H1 (cell line): ENCODE results near the gene TRDN. TPM values are rescaled to one million over a fixed set of nuclear protein-coding genes. Genes with fewer than 3 reads are reported as not detected.

Experiments
- CTCF ChIA-PET: fragments of 300-600 bp; sonication (Branson Sonifier 250); formaldehyde crosslinking; loops from one replicate; lab custom pipeline; 2021; ENCODE audit not compliant: partially characterized antibody; lab: Charles Lee
- POLR2A ChIA-PET: fragments of 300-600 bp; sonication (Branson Sonifier 250); formaldehyde crosslinking; loops from one replicate; lab custom pipeline; 2021; ENCODE audit warnings: inconsistent platforms; ENCODE audit not compliant: partially characterized antibody; lab: Charles Lee
- DNase-seq, 2 experiments: peaks; one replicate each; pipeline versions ENCODE4 v3.0.0 to v3.0.0-alpha.2; 2010 to 2022; ENCODE audit warnings: low spot score in 2 of 2, low read depth in 1 of 2, mixed read lengths in 1 of 2
- FAIRE-seq: peaks from 2 replicates; lab custom pipeline; 2011; peaks lifted over from hg19 to GRCh38; lab: Jason Lieb, UNC
- H2AFZ ChIP-seq: 2 replicates; pipeline ENCODE4 v1.8.1; 2012; ENCODE audit warnings: low read length, inconsistent platforms
- H2AK5ac ChIP-seq: 2 replicates; pipeline ENCODE4 v1.6.1; 2013; ENCODE audit warnings: low read depth, low read length
- H2BK120ac ChIP-seq: replicated peaks from 2 replicates; pipeline ENCODE3; 2013; ENCODE audit warnings: low read depth, low read length, inconsistent platforms
- H2BK12ac ChIP-seq: 2 replicates; pipeline ENCODE4 v1.6.1; 2013; ENCODE audit warnings: low read depth, low read length
- H2BK15ac ChIP-seq: 2 replicates; pipeline ENCODE4 v1.6.1; 2013; ENCODE audit warnings: low read length
- H2BK20ac ChIP-seq: 2 replicates; pipeline ENCODE4 v1.6.1; 2013; ENCODE audit warnings: low read length
- H2BK5ac ChIP-seq: 2 replicates; pipeline ENCODE4 v1.6.1; 2013; ENCODE audit warnings: low read depth, low read length
- H3K14ac ChIP-seq: 2 replicates; pipeline ENCODE4 v1.6.1; 2013; ENCODE audit warnings: inconsistent platforms; ENCODE audit not compliant: insufficient read length
- H3K18ac ChIP-seq: 2 replicates; pipeline ENCODE4 v1.6.1; 2013; ENCODE audit warnings: low read length; ENCODE audit errors: extremely low read depth
- H3K23ac ChIP-seq: 2 replicates; pipeline ENCODE4 v1.6.1; 2013; ENCODE audit warnings: inconsistent platforms; ENCODE audit not compliant: insufficient read length
- H3K23me2 ChIP-seq: 2 replicates; pipeline ENCODE4 v1.6.1; 2013; ENCODE audit warnings: low read depth, low read length
- H3K27ac ChIP-seq: 2 replicates; pipeline ENCODE4 v1.6.1; 2011; ENCODE audit warnings: low read depth, low read length, inconsistent platforms
- H3K27me3 ChIP-seq, 4 experiments: replicated peaks in 1 of 4; 1 replicate in 1 of 4; 2 replicates in 3 of 4; pipeline versions ENCODE4 v1.6.1 to v1.8.1; 2011 to 2013; ENCODE audit warnings: low read length in 3 of 4, mild to moderate bottlenecking in 3 of 4, inconsistent platforms in 2 of 4, mixed read lengths in 2 of 4, moderate library complexity in 1 of 4; ENCODE audit not compliant: control insufficient read depth in 3 of 4, insufficient read depth in 3 of 4; ENCODE audit errors: extremely low read depth in 1 of 4
- H3K36me3 ChIP-seq, 4 experiments: 2 replicates each; pipeline versions ENCODE4 v1.6.1 to v1.8.1; 2011 to 2013; ENCODE audit warnings: mild to moderate bottlenecking in 4 of 4, low read length in 3 of 4, moderate library complexity in 2 of 4, control low read depth in 1 of 4, inconsistent platforms in 1 of 4; ENCODE audit not compliant: insufficient read depth in 4 of 4, control insufficient read depth in 2 of 4
- H3K4ac ChIP-seq: replicated peaks from 2 replicates; pipeline ENCODE3; 2013; ENCODE audit warnings: low read length, low read depth, mixed read lengths, inconsistent platforms; ENCODE audit not compliant: insufficient read length
- H3K4me1 ChIP-seq, 4 experiments: replicated peaks in 1 of 4; 1 replicate in 1 of 4; 2 replicates in 3 of 4; pipeline versions ENCODE4 v1.6.1 to v1.8.1; 2011 to 2013; ENCODE audit warnings: low read length in 3 of 4, inconsistent platforms in 2 of 4, mixed read lengths in 1 of 4; ENCODE audit not compliant: insufficient read depth in 4 of 4, control insufficient read depth in 3 of 4
- H3K4me2 ChIP-seq, 2 experiments: 2 replicates each; pipeline versions ENCODE4 v1.6.1 to v1.8.1; 2011 to 2013; ENCODE audit warnings: low read depth in 2 of 2, low read length in 2 of 2, control low read depth in 1 of 2, inconsistent platforms in 1 of 2, mild to moderate bottlenecking in 1 of 2; ENCODE audit not compliant: insufficient read depth in 1 of 2
- H3K4me3 ChIP-seq, 4 experiments: fragments of 200-600, 300-600 bp in 1 of 4; sonication (generic), shearing (Covaris generic), sonication (Bioruptor Twin) in 1 of 4; 2 replicates each; pipeline versions ENCODE4 v1.5.1 to v1.8.1; 2011 to 2016; ENCODE audit warnings: low read length in 4 of 4, low read depth in 3 of 4, control low read depth in 2 of 4, inconsistent platforms in 2 of 4, mild to moderate bottlenecking in 2 of 4, mixed read lengths in 1 of 4, moderate library complexity in 1 of 4; ENCODE audit not compliant: insufficient read depth in 2 of 4; ENCODE audit errors: extremely low read depth in 1 of 4
- H3K56ac ChIP-seq: replicated peaks from 2 replicates; pipeline ENCODE3; 2013; ENCODE audit warnings: low read depth, mild to moderate bottlenecking, mixed read lengths, low read length, inconsistent platforms; ENCODE audit not compliant: insufficient read length
- H3K79me1 ChIP-seq: 2 replicates; pipeline ENCODE4 v1.6.1; 2013; ENCODE audit warnings: low read depth, low read length, control low read depth
- H3K79me2 ChIP-seq, 2 experiments: 2 replicates each; pipeline versions ENCODE4 v1.6.1 to v1.8.1; 2012 to 2013; ENCODE audit warnings: low read length in 2 of 2, mild to moderate bottlenecking in 2 of 2, inconsistent platforms in 1 of 2; ENCODE audit not compliant: insufficient read depth in 2 of 2, control insufficient read depth in 1 of 2
- H3K9ac ChIP-seq, 4 experiments: replicated peaks in 1 of 4; 1 replicate in 1 of 4; 2 replicates in 3 of 4; pipeline versions ENCODE4 v1.6.1 to v1.8.1; 2011 to 2013; ENCODE audit warnings: low read depth in 3 of 4, low read length in 3 of 4, control low read depth in 2 of 4, mild to moderate bottlenecking in 2 of 4, moderate library complexity in 2 of 4, inconsistent platforms in 1 of 4; ENCODE audit errors: extremely low read depth in 1 of 4
- H3K9me3 ChIP-seq, 2 experiments: 2 replicates each; pipeline versions ENCODE4 v1.6.1 to v1.8.1; 2012 to 2013; ENCODE audit warnings: mild to moderate bottlenecking in 2 of 2, moderate library complexity in 2 of 2, control low read depth in 1 of 2, inconsistent platforms in 1 of 2, low read depth in 1 of 2, low read length in 1 of 2, mixed read lengths in 1 of 2; ENCODE audit not compliant: insufficient read depth in 2 of 2
- H4K20me1 ChIP-seq, 2 experiments: replicated peaks in 1 of 2; 2 replicates each; pipeline versions ENCODE3 to v1.8.1; 2011 to 2013; ENCODE audit warnings: inconsistent platforms in 2 of 2, low read length in 2 of 2, mild to moderate bottlenecking in 1 of 2; ENCODE audit not compliant: insufficient read depth in 2 of 2, control insufficient read depth in 1 of 2
- H4K5ac ChIP-seq: 2 replicates; pipeline ENCODE4 v1.6.1; 2013; ENCODE audit warnings: low read length, low read depth, mixed read lengths, inconsistent platforms; ENCODE audit not compliant: insufficient read length
- H4K8ac ChIP-seq: 2 replicates; pipeline ENCODE4 v1.8.0; 2013; ENCODE audit warnings: mild to moderate bottlenecking, moderate library complexity, low read length, inconsistent platforms; ENCODE audit not compliant: insufficient read depth; ENCODE audit errors: extremely low read depth
- H4K91ac ChIP-seq: replicated peaks from 2 replicates; pipeline ENCODE3; 2013; ENCODE audit warnings: low read length, mixed read lengths, inconsistent platforms; ENCODE audit not compliant: insufficient read length
- CBX5 ChIP-seq: fragments of 300-800, 300-1000 bp; sonication (generic); IDR thresholded peaks from 2 replicates; pipeline ENCODE4 v1.7.1; 2016; ENCODE audit warnings: antibody characterized with exemption, low read length, low read depth
- CHD2 ChIP-seq: IDR thresholded peaks from 2 replicates; pipeline ENCODE4 v1.6.1; 2012; ENCODE audit warnings: low read length, improper control_type of control experiment
- HDAC6 ChIP-seq: IDR thresholded peaks from one replicate; pipeline ENCODE4 v1.7.1; 2012; ENCODE audit warnings: low read depth, mild to moderate bottlenecking, inconsistent platforms, low read length, moderate library complexity
- POU5F1 ChIP-seq: IDR thresholded peaks from 2 replicates; pipeline ENCODE4 v1.6.1; 2011; ENCODE audit warnings: low read depth, mild to moderate bottlenecking, low read length, moderate library complexity
- SP4 ChIP-seq: IDR thresholded peaks from 2 replicates; pipeline ENCODE4 v1.6.1; 2012; ENCODE audit warnings: low read length, inconsistent platforms
- SUZ12 ChIP-seq: fragments of 200-600 bp; sonication (generic); IDR thresholded peaks from 2 replicates; pipeline ENCODE4 v1.6.1; 2012; ENCODE audit warnings: mild to moderate bottlenecking, inconsistent platforms, low read length, moderate library complexity, mixed read lengths
- TAF7 ChIP-seq: optimal IDR thresholded peaks from 2 replicates; pipeline ENCODE3; 2011; ENCODE audit warnings: low read depth, mild to moderate bottlenecking, inconsistent platforms, low read length, moderate library complexity, borderline replicate concordance
- WGBS, 2 experiments: shearing (Covaris generic) in 1 of 2; methylation state at CpG; one replicate each; pipeline versions ENCODE4 v1.1.6 to v1.1.7; 2013 to 2015; ENCODE audit warnings: low lambda C conversion rate in 2 of 2, mixed read lengths in 2 of 2, inconsistent platforms in 1 of 2, low coverage in 1 of 2, missing lambda C conversion rate in 1 of 2; ENCODE audit not compliant: insufficient replicate concordance in 2 of 2, insufficient coverage in 1 of 2, insufficient read length in 1 of 2; ENCODE audit errors: extremely low coverage in 1 of 2, missing lambda C conversion rate in 1 of 2; 5-methylcytosine and 5-hydroxymethylcytosine counted together
- polyA plus RNA-seq, 7 experiments: library from polyadenylated mRNA; depleted of rRNA in 3 of 7; stranded (reverse) in 5 of 7; unstranded in 2 of 7; fragments of >200 nt in 5 of 7; fragments of 200-250 nt in 2 of 7; gene quantifications; 1 replicate in 5 of 7; 2 replicates in 1 of 7; 4 replicates in 1 of 7; pipeline versions ENCODE4 v1.2.1 to v1.2.3, GENCODE V29; 2011 to 2013; ENCODE audit warnings: missing spikeins in 2 of 7, mixed read lengths in 2 of 7
- total RNA-seq: library from RNA; stranded (reverse); fragmentation: NEBNext Ultra II Directional; extraction: Animal tissue kit (Norgen Biotek cat#: 25700); gene quantifications from 2 replicates; pipeline ENCODE4 v1.2.1, GENCODE V29; 2021
- TF ChIP-seq, protein P1 (sequence below): IDR thresholded peaks from 2 replicates; pipeline ENCODE4 v1.6.1; 2012; ENCODE audit warnings: low read length, inconsistent platforms
- TF ChIP-seq, protein P2 (sequence below): IDR thresholded peaks from 2 replicates; pipeline ENCODE4 v1.6.1; 2012; ENCODE audit warnings: inconsistent platforms

Gene TRDN
- total and polyA plus RNA-seq, 2 of the 8 experiments (the other 6 are each of a cell fraction or from before 2014, with no cell fraction given): 1.6 to 41.6 TPM

DNA sequence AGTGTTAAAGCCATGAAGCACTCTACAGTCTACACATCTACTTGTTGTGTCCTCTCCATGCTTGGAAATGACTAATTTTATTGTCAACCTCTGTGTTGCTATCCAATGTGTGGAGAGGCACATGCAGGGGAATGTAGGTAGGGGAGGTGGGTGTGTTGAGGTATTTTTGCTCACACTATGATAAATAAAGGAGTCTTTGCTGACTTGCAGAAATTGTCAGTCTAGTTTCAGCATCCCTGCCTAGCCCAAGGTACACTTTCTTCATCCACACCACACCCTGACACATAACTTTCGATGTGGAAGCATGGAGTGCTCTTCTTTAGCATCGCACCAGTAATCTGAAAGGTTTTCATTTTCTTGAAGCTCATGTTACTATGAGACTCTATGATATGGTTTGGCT is 264.0 kb downstream of the TRDN start:
- H3K4ac ChIP-seq: no peak overlapping the region
- no peaks in the 10 kb centered on the region for H3K79me2 ChIP-seq
- TF ChIP-seq, protein P1, sequence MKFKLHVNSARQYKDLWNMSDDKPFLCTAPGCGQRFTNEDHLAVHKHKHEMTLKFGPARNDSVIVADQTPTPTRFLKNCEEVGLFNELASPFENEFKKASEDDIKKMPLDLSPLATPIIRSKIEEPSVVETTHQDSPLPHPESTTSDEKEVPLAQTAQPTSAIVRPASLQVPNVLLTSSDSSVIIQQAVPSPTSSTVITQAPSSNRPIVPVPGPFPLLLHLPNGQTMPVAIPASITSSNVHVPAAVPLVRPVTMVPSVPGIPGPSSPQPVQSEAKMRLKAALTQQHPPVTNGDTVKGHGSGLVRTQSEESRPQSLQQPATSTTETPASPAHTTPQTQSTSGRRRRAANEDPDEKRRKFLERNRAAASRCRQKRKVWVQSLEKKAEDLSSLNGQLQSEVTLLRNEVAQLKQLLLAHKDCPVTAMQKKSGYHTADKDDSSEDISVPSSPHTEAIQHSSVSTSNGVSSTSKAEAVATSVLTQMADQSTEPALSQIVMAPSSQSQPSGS: no peak
- TF ChIP-seq CBX5 (no peak), HDAC6 (no peak), CHD2 (no peak), SUZ12 (no peak), SP4 (no peak), POU5F1 (no peak), TAF7 (no peak)
- TF ChIP-seq, protein P2, sequence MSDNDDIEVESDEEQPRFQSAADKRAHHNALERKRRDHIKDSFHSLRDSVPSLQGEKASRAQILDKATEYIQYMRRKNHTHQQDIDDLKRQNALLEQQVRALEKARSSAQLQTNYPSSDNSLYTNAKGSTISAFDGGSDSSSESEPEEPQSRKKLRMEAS: no peak
- TF ChIP-seq, all 59 proteins: peak for 0
- no peak overlapping the region for H4K5ac ChIP-seq
- H3K18ac ChIP-seq: no peak overlapping the region
- H3K4me3 ChIP-seq: no peak overlapping the region
- POLR2A ChIA-PET: no interaction called here
- H3K79me1 ChIP-seq: no peaks in the 10 kb centered on the region
- no peak for FAIRE-seq
- H3K27ac ChIP-seq: no peak overlapping the region
- no peak overlapping the region for H3K9ac ChIP-seq
- no peaks in the 10 kb centered on the region for H3K27me3 ChIP-seq
- no peaks in the 10 kb centered on the region for H4K20me1 ChIP-seq
- H3K56ac ChIP-seq: no peak overlapping the region
- no peak overlapping the region for H2BK15ac ChIP-seq
- no peak overlapping the region for H2AFZ ChIP-seq
- H2BK5ac ChIP-seq: no peak overlapping the region
- H4K91ac ChIP-seq: no peak overlapping the region
- no peak overlapping the region for H4K8ac ChIP-seq
- no peak overlapping the region for H2BK20ac ChIP-seq
- 100% methylated on average over 2 of the region's 2 CpGs; no CpG with 5 or more reads in 1 of the 2 experiments for WGBS, 2 experiments
- no peak for DNase-seq
- H3K9me3 ChIP-seq: no peaks in the 10 kb centered on the region
- no peaks in the 10 kb centered on the region for H3K36me3 ChIP-seq
- no peak overlapping the region for H2BK120ac ChIP-seq
- no peak overlapping the region for H3K14ac ChIP-seq
- CTCF ChIA-PET: no interaction called here
- H3K23ac ChIP-seq: no peak overlapping the region
- H3K4me2 ChIP-seq: no peak overlapping the region
- no peak overlapping the region for H2BK12ac ChIP-seq
- H2AK5ac ChIP-seq: no peak overlapping the region
- no peaks in the 10 kb centered on the region for H3K23me2 ChIP-seq
- H3K4me1 ChIP-seq: no peaks in the 10 kb centered on the region
